Fibroblast of skin of scalp (primary cell): ENCODE measurements around the gene CEP290. TPM values are rescaled to one million over a fixed set of nuclear protein-coding genes. Genes with fewer than 3 reads are reported as not detected.

ENCODE experiments used
- DNase-seq: peaks from one replicate; pipeline ENCODE4 v3.0.0-alpha.2; 2013
- polyA plus RNA-seq, 2 experiments: library from polyadenylated mRNA; unstranded; fragments of 120-200 nt; gene quantifications; one replicate each; pipeline ENCODE4 v1.2.1, GENCODE V29; 2013; ENCODE audit not compliant: insufficient read length in 2 of 2

The CEP290 gene
- 6.9 TPM for polyA plus RNA-seq (2013, experiment 1 of 2; ENCODE audit: insufficient read length)
- 9.8 TPM for polyA plus RNA-seq (2013, experiment 2 of 2; ENCODE audit: insufficient read length)

- DNase-seq, result peak; percentile 100
Measured at GRCh38 chr12:88141774-88142609, at the start of gene CEP290, which contains the start of gene TMTC3. Gene CEP290 (minus strand): TSS chr12:88142088. CDS start chr12:88141307, 781 bp downstream. Gene TMTC3 (plus strand): TSS chr12:88142307. CDS start chr12:88148316, 6,009 bp downstream.

GRCh38 chr12:88188180-88188579 is 46.3 kb upstream of the CEP290 start:
- peak; percentile 35 for DNase-seq

- no peak for DNase-seq
Measured at GRCh38 chr12:88187571-88187970, 45.7 kb upstream of the CEP290 start.

- DNase-seq, result peak; percentile 73
Measured at GRCh38 chr12:88185988-88186387, 44.1 kb upstream of the CEP290 start.

- no peak for DNase-seq
Measured at GRCh38 chr12:88185279-88185678, 43.4 kb upstream of the CEP290 start.

GRCh38 chr12:88184196-88184595 is 42.3 kb upstream of the CEP290 start:
- no peak for DNase-seq

- DNase-seq, result no peak
Measured at GRCh38 chr12:88182416-88182815, 40.5 kb upstream of the CEP290 start.

- no peak for DNase-seq
Measured at GRCh38 chr12:88181881-88182280, 40.0 kb upstream of the CEP290 start.

GRCh38 chr12:88179436-88180014 is 37.6 kb upstream of the CEP290 start:
- no peak for DNase-seq

GRCh38 chr12:88175544-88175943 is 33.7 kb upstream of the CEP290 start:
- DNase-seq, result no peak

GRCh38 chr12:88172844-88173407 is 31.0 kb upstream of the CEP290 start:
- peak; percentile 70 for DNase-seq

GRCh38 chr12:88167384-88167783 is 25.5 kb upstream of the CEP290 start:
- no peak for DNase-seq

GRCh38 chr12:88166179-88166578 is 24.3 kb upstream of the CEP290 start:
- DNase-seq, result no peak

GRCh38 chr12:88163371-88163770 is 21.5 kb upstream of the CEP290 start:
- peak; percentile 39 for DNase-seq

- no peak for DNase-seq
Measured at GRCh38 chr12:88156075-88156654, 14.3 kb upstream of the CEP290 start.

- peak; percentile 62 for DNase-seq
Measured at GRCh38 chr12:88153959-88154358, 12.1 kb upstream of the CEP290 start.

GRCh38 chr12:88150063-88150462 is 8.2 kb upstream of the CEP290 start:
- no peak for DNase-seq

GRCh38 chr12:88145567-88146505 is 3.9 kb upstream of the CEP290 start:
- DNase-seq, result no peak

GRCh38 chr12:88144546-88145468 is 2.9 kb upstream of the CEP290 start:
- DNase-seq, result no peak

- no peak for DNase-seq
Measured at GRCh38 chr12:88144037-88144436, 2.1 kb upstream of the CEP290 start.

GRCh38 chr12:88142610-88142991 is 713 bp upstream of the CEP290 start:
- DNase-seq, result no peak
